HUES6 (cell line): ENCODE results near the gene MTX2.

Experiments used
- H3K27ac ChIP-seq: 2 replicates; pipeline ENCODE4 v1.7.0; 2013; ENCODE audit warnings: low read depth, mild to moderate bottlenecking, low read length, inconsistent platforms
- H3K27me3 ChIP-seq: 2 replicates; pipeline ENCODE4 v1.6.1; 2013; ENCODE audit warnings: low read length; ENCODE audit not compliant: control insufficient read depth, insufficient read depth
- H3K36me3 ChIP-seq: 2 replicates; pipeline ENCODE4 v1.6.1; 2013; ENCODE audit warnings: low read length; ENCODE audit not compliant: control insufficient read depth, insufficient read depth
- H3K4me1 ChIP-seq: 2 replicates; pipeline ENCODE4 v1.6.1; 2013; ENCODE audit warnings: low read length; ENCODE audit not compliant: control insufficient read depth, insufficient read depth
- H3K4me3 ChIP-seq: 2 replicates; pipeline ENCODE4 v1.5.1; 2013; ENCODE audit warnings: low read depth, low read length
- H3K9ac ChIP-seq: one replicate; pipeline ENCODE4 v1.6.1; 2013; ENCODE audit warnings: mild to moderate bottlenecking, low read length
- H3K9me3 ChIP-seq: 2 replicates; pipeline ENCODE4 v1.6.1; 2013; ENCODE audit warnings: low read depth, low read length; ENCODE audit not compliant: control insufficient read depth, insufficient read depth

MTX2 gene

GRCh38 chr2:176260689-176261088, 8.6 kb upstream of the MTX2 start:
- Histone ChIP-seq H3K27ac (no peak overlapping the region), H3K27me3 (no peaks in the 10 kb centered on the region), H3K9ac (no peak overlapping the region)

GRCh38 chr2:176261136-176261535, 8.1 kb upstream of the MTX2 start:
- Histone ChIP-seq H3K4me1 (no peaks in the 10 kb centered on the region), H3K27ac (no peak overlapping the region), H3K4me3 (no peak overlapping the region), H3K9me3 (no peaks in the 10 kb centered on the region), H3K9ac (no peak overlapping the region), H3K36me3 (no peaks in the 10 kb centered on the region), H3K27me3 (no peaks in the 10 kb centered on the region)

More at GRCh38 chr2:176260689-176261088, 8.6 kb upstream of the MTX2 start:
- Histone ChIP-seq H3K9me3 (no peaks in the 10 kb centered on the region), H3K4me3 (no peak overlapping the region), H3K36me3 (no peaks in the 10 kb centered on the region), H3K4me1 (no peaks in the 10 kb centered on the region)

- Histone ChIP-seq H3K9ac (peak overlapping the region; percentile 94), H3K27me3 (peaks cover 8% of the 10 kb centered on the region; the same call in 1 of the 2 replicates), H3K4me3 (peak overlapping the region; percentile 85), H3K4me1 (peaks cover 9% of the 10 kb centered on the region), H3K36me3 (no peaks in the 10 kb centered on the region), H3K27ac (no peak overlapping the region), H3K9me3 (no peaks in the 10 kb centered on the region)
These were observed 295 bp upstream of the MTX2 start for GRCh38 chr2:176268976-176269318.

GRCh38 chr2:176270100-176270750, 983 bp downstream of the MTX2 start:
- H3K4me1 ChIP-seq = peaks cover 9% of the 10 kb centered on the region
- H3K27ac ChIP-seq = no peak overlapping the region
- no peaks in the 10 kb centered on the region for H3K9me3 ChIP-seq
- H3K27me3 ChIP-seq = peaks cover 8% of the 10 kb centered on the region; the same call in 1 of the 2 replicates
- H3K9ac ChIP-seq = peak overlapping the region; percentile 94
- no peaks in the 10 kb centered on the region for H3K36me3 ChIP-seq
- peak overlapping the region; percentile 85 for H3K4me3 ChIP-seq

GRCh38 chr2:176272870-176273459, 3.7 kb downstream of the MTX2 start:
- no peak overlapping the region for H3K27ac ChIP-seq
- no peak overlapping the region for H3K9ac ChIP-seq
- H3K4me3 ChIP-seq = no peak overlapping the region
- H3K27me3 ChIP-seq = peaks cover 8% of the 10 kb centered on the region; the same call in 1 of the 2 replicates
- H3K36me3 ChIP-seq = no peaks in the 10 kb centered on the region
- no peaks in the 10 kb centered on the region for H3K9me3 ChIP-seq
- peaks cover 9% of the 10 kb centered on the region for H3K4me1 ChIP-seq

- Histone ChIP-seq H3K9ac (no peak overlapping the region), H3K9me3 (no peaks in the 10 kb centered on the region), H3K27me3 (no peaks in the 10 kb centered on the region), H3K27ac (no peak overlapping the region), H3K4me1 (no peaks in the 10 kb centered on the region), H3K36me3 (no peaks in the 10 kb centered on the region), H3K4me3 (no peak overlapping the region)
These were observed 9.7 kb downstream of the MTX2 start for GRCh38 chr2:176278927-176279326.

GRCh38 chr2:176280156-176280555, 10.9 kb downstream of the MTX2 start:
- Histone ChIP-seq H3K4me1 (no peaks in the 10 kb centered on the region), H3K4me3 (no peak overlapping the region), H3K27ac (no peak overlapping the region), H3K9ac (no peak overlapping the region), H3K27me3 (no peaks in the 10 kb centered on the region), H3K9me3 (no peaks in the 10 kb centered on the region), H3K36me3 (no peaks in the 10 kb centered on the region)

GRCh38 chr2:176280867-176281658, 11.8 kb downstream of the MTX2 start:
- no peaks in the 10 kb centered on the region for H3K9me3 ChIP-seq
- no peaks in the 10 kb centered on the region for H3K4me1 ChIP-seq
- H3K27me3 ChIP-seq = no peaks in the 10 kb centered on the region
- no peak overlapping the region for H3K9ac ChIP-seq
- no peak overlapping the region for H3K4me3 ChIP-seq
- no peak overlapping the region for H3K27ac ChIP-seq
- H3K36me3 ChIP-seq = no peaks in the 10 kb centered on the region

- no peaks in the 10 kb centered on the region for H3K27me3 ChIP-seq
- H3K36me3 ChIP-seq = no peaks in the 10 kb centered on the region
- H3K4me3 ChIP-seq = no peak overlapping the region
- no peak overlapping the region for H3K27ac ChIP-seq
- H3K4me1 ChIP-seq = no peaks in the 10 kb centered on the region
- H3K9ac ChIP-seq = no peak overlapping the region
- no peaks in the 10 kb centered on the region for H3K9me3 ChIP-seq
These were observed 14.2 kb downstream of the MTX2 start for GRCh38 chr2:176283291-176284068.

GRCh38 chr2:176284461-176285049, 15.3 kb downstream of the MTX2 start:
- H3K9me3 ChIP-seq = no peaks in the 10 kb centered on the region
- no peaks in the 10 kb centered on the region for H3K4me1 ChIP-seq
- no peak overlapping the region for H3K27ac ChIP-seq
- no peak overlapping the region for H3K4me3 ChIP-seq
- no peaks in the 10 kb centered on the region for H3K27me3 ChIP-seq
- H3K36me3 ChIP-seq = no peaks in the 10 kb centered on the region
- H3K9ac ChIP-seq = no peak overlapping the region
